HUDEP-2 (cell line): ENCODE results near the gene CUL4A.

Source experiments
- DNase-seq, 76 experiments: peaks; one replicate each; lab custom pipeline; 2025; ENCODE audit not compliant: unreplicated experiment in 76 of 76; lab: John Stamatoyannopoulos, UW

Gene CUL4A

GRCh38 chr13:113178896-113179167 lies 30.6 kb upstream of the CUL4A start:
- DNase-seq = no peak

- peak in 73 of 76 experiments; percentile 22 to 93 (median 71) for DNase-seq
Measured at GRCh38 chr13:113179374-113180230, 29.8 kb upstream of the CUL4A start.

- DNase-seq = no peak
Measured at GRCh38 chr13:113182046-113182445, 27.4 kb upstream of the CUL4A start.

DNA sequence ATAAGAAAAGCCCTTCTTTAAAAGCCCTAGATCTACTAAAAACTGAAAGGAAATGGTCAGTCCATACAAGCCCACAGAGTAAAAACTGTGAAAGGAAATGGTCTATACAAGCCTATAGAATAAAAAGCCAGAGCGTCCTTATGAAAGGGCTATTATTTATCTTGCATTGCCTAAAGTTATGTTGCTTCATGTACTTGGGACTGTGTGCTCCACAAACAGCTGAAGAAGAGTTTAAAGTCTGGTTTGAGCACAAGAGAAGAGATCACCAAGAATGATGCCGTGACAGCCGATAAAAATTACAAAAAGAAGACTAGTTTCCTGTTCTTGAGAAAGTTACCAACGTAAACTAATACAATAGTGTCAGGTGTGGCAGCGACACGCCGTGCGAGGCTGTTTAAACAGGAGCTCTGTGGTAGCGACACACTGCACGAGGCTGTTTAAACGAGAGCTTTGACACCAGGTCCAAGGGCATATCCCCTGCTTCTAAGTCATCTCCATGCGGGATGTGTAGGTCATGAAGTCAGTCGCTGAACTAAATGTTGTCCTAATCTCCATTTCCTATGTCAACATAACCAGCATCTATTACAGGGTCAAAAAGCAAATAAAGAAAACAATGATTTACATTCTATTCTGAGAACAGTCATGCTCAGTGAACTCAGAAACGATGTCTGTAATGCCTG lies 25.8 kb upstream of the CUL4A start:
- no peak for DNase-seq

DNA sequence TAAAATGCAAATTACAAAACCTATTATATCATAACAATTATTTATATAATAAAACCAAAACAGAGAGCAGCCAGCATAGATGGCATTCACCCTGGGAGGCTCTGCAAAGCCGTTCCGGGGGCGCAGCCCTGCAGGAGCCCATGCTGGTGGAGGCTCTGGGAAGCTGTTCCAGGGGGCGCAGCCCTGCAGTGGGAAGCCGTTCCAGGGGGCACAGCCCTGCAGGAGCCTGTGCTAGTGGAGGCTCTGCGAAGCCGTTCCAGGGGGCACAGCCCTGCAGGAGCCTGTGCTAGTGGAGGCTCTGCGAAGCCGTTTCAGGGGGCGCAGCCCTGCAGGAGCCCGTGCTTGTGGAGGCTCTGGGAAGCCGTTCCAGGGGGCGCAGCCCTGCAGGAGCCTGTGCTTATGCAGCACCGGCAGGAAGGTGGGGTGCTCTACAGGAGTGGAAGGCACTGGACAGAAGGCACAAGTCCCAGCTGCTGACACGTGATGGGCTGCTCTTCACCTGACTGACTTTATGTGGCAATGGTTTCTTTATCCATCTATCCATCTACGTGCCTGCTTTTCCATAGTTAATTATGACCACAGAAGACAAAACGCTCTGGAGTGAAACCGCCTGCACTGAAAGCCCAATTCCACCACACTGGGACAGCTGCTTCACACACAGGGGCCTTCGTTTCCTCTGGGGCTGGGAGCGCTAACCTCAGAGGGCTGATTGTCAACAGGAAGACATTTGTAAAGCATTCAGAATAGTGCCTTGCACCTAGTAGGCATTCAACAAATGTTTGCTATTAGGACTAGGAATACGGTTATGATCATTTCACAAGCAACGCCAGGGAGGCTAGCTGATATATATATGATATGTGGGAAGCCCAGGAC lies 24.6 kb upstream of the CUL4A start:
- no peak for DNase-seq

- no peak for DNase-seq
Measured at GRCh38 chr13:113186061-113186900, 23.1 kb upstream of the CUL4A start.

DNA sequence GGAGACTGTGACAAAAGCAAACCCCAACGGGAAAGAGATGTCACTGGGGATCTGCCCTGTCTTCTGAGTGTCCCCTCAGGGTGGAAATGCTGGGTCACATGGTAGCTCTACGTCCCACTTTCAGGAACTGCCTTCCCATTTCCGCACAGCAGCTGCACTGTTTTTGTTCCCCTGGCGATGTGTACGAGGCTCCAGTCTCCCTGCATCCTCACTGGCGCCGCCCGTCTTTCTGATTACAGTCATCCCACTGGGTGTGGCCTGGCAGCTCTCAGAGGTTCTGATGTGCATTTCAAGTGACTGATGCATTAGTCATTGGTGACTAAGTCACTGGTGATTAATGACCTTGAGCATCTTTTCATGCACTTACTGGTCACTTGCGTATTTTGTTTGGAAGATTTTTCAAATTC lies 22.1 kb upstream of the CUL4A start:
- DNase-seq = peak in 74 of 76 experiments; percentile 9 to 94 (median 75)

DNA sequence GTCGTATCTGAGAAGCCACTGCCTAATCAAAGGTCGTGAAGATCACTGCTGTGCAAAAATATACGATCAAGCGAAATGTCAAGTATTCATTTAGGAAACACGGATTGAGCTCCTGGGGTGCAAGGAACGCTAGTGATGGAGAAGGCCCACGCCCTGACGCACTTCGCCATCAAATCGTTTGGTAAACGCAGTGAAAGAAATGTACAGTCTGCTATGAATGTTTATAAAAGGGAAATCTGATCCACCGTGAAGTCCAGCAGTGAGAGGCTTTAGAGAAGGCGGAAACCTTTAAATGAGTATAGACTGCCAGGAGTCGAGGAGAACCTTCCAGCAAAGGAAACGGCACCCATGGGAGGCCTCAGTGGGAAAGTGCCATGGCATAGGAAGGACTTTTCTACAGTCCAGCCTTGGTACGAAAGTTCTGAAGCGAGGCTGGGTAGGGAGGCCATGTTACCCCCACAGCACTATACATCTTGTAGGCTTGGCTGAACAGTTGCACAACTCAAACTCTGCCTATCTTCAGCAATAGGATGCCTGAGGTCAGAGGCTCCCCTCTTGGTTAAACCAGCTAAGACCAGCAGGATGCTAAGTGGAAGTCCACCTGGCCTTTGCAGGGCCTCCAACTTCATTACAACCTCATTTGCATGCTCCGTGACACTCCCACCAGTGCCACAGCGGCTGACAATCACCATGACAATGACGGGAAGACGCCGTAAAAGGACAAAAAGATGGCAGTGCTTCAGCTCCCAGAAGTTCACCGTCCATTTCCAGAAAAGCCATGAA lies 21.3 kb upstream of the CUL4A start:
- no peak for DNase-seq

DNA sequence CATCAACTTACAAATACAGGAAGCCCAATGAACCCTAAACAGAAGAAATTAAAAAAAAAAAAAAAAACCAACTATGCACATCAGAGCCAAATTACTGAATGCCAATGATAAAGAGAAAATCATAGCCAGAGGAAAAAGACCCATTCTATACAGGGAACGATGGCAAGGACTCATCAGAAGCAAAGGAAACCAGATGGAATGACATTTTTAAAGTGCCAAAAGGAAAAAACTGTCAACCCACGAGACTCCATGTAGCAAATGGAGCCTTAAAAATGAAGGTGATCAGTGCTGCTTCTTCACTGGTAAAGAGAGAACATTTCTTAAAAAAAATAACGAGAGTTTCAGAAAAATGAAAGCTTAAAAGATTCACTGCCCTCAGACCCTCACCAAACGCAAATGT lies 19.2 kb upstream of the CUL4A start:
- DNase-seq = no peak

GRCh38 chr13:113192279-113192678 lies 17.1 kb upstream of the CUL4A start:
- no peak for DNase-seq

GRCh38 chr13:113192902-113193301 lies 16.5 kb upstream of the CUL4A start:
- DNase-seq = no peak

DNA sequence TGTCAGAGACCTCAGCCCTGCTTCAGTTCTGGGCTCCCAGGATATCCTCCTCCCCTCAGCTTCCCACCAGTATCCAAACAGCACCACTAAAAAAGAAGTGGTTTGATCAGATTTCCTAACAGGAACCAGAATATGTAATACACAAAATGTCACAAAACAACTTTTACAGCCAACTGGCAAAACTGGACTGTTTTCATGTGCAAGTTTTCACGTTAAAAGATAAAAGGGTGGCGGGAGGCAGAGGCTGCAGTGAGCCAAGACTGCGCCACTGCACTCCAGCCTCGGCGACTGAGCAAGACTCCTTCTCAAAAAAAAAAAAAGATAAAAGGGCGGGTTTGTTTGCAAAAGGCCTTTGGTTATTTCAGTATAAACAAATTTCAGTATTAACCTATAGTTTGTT lies 14.1 kb upstream of the CUL4A start:
- DNase-seq = no peak

DNA sequence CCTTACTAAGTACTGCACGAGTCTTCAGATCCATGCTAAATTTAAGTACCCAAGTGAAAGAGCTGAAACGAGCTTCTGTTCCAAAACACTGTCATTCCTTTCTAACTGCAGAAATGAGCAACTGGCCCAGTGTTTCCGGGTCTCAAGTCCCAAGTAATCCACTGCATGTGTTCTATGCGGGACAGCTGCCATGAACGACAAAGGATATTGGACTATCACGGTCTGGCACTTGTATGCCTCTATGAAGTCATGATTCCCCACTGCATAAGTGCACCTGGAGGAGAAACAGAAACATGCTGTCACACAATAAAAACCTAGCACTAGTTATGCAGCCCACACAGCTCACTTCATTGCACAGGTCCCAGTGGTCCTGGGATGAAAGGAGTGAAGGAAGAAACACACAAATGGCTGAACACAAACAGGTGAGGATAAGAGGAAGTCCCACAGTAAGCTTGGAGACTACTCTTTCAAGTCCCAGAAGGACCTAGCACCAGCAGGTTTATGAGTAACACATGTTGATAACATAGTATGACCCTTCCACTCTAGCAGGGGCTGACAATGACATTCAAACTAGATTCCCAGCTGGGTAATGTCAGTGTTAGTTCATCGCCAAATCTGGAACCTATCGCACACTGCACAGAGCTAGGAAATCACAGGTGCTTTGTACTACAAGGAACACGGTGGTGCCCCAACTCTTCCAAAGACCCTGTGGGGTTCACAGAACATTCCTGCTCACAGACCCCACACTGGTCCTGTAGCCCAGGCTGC lies 12.3 kb upstream of the CUL4A start:
- DNase-seq = no peak

- DNase-seq = no peak
Measured at GRCh38 chr13:113201815-113202214, 7.6 kb upstream of the CUL4A start.

- DNase-seq = no peak
Measured at GRCh38 chr13:113202912-113203311, 6.5 kb upstream of the CUL4A start.

GRCh38 chr13:113203507-113204377 lies 5.7 kb upstream of the CUL4A start:
- DNase-seq = no peak

DNA sequence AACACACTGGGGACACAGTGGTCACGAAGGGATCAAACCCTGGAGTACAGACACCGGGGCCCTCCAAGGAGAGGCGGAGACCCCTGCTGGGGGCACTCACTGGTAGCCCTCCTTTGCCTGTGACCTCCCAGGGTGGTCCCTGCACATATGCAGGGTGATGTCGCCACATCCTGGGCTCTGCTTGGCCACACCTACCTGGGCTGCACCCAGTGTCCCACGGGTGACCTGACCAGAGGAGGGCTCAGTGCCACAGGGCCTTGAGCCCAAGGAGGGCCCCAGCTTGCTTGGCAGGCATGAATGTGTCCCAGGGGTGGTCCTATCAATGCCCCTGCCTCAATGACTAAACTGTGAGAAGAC lies 5.1 kb upstream of the CUL4A start:
- no peak for DNase-seq

GRCh38 chr13:113205428-113205931 lies 3.9 kb upstream of the CUL4A start:
- no peak for DNase-seq
